ENCODE measurements around the gene ISM2.

The ISM2 gene

GRCh38 chr14:77459072-77459723, 39.4 kb downstream of the ISM2 start:
- peak; percentile 62 for DNase-seq

GRCh38 chr14:77458249-77458950, 40.2 kb downstream of the ISM2 start:
- peak; percentile 21 for DNase-seq

- DNase-seq: peak; percentile 99
These were observed 40.9 kb downstream of the ISM2 start, which contains the start of the genes AHSA1 and VIPAS39 for GRCh38 chr14:77457522-77458248. Gene AHSA1, plus strand, starts transcription at chr14:77458093. Its CDS starts 97 bp downstream, at chr14:77458190. Gene VIPAS39, minus strand, starts transcription at chr14:77457601. Its CDS starts 3,499 bp downstream, at chr14:77454102.

GRCh38 chr14:77457115-77457521, 41.5 kb downstream of the ISM2 start:
- DNase-seq: no peak

- no peak for DNase-seq
These were observed 42.5 kb downstream of the ISM2 start for GRCh38 chr14:77455966-77456640.

GRCh38 chr14:77442196-77442595, 56.4 kb downstream of the ISM2 start:
- DNase-seq: no peak

GRCh38 chr14:77439861-77440260, 58.8 kb downstream of the ISM2 start:
- DNase-seq: no peak

- DNase-seq: no peak
These were observed 60.0 kb downstream of the ISM2 start for GRCh38 chr14:77438596-77438995.

GRCh38 chr14:77436042-77436441, 62.6 kb downstream of the ISM2 start:
- peak; percentile 27 for DNase-seq

- DNase-seq: no peak
These were observed 72.2 kb downstream of the ISM2 start for GRCh38 chr14:77426396-77426795.

- DNase-seq: no peak
These were observed 73.8 kb downstream of the ISM2 start for GRCh38 chr14:77424862-77425261.

Data from fibroblast of skin of abdomen (primary cell).